ENCODE data around the gene GLTPD2. TPM values are rescaled to one million over a fixed set of nuclear protein-coding genes. Genes with fewer than 3 reads are reported as not detected.

GLTPD2 gene
- total RNA-seq, 1 experiment from 2014 or later = 0.71 TPM

GRCh38 chr17:4743898-4744297 lies 44.9 kb upstream of the GLTPD2 start:
- intact Hi-C loops (cut with micrococcal nuclease; ENCODE audit: unreplicated experiment) = no loop called here
- H3K27ac Mint-ChIP-seq (ENCODE audit: unreplicated experiment) = no peak overlapping the region
- peaks cover 21% of the 10 kb centered on the region for H3K36me3 Mint-ChIP-seq (ENCODE audit: insufficient read depth, unreplicated experiment)
- H3K4me3 Mint-ChIP-seq (ENCODE audit: low read depth, unreplicated experiment) = no peak overlapping the region
- H3K4me1 Mint-ChIP-seq (ENCODE audit: low read depth, unreplicated experiment) = no peaks in the 10 kb centered on the region
- H3K27me3 Mint-ChIP-seq (ENCODE audit: unreplicated experiment) = peaks cover 12% of the 10 kb centered on the region
- no TSS peak for BruUV-seq (replicated peaks)
- CTCF ChIA-PET = interaction anchor here (0.6 kb wide), 1 partner anchor 121 kb away, joined by 4 read pairs; no protein-coding TSS in a partner anchor
- no peaks in the 10 kb centered on the region for H3K9me3 Mint-ChIP-seq (ENCODE audit: low read depth, unreplicated experiment)
- no peak for DNase-seq
- no peak for TF ChIP-seq CTCF (IDR thresholded peaks at IDR 0.05; ENCODE audit: unreplicated experiment)

- no peak for TF ChIP-seq CTCF (IDR thresholded peaks at IDR 0.05; ENCODE audit: unreplicated experiment)
- CTCF ChIA-PET = no interaction called here
- intact Hi-C loops (cut with micrococcal nuclease; ENCODE audit: unreplicated experiment) = no loop called here
- Mint-ChIP-seq H3K36me3 (ENCODE audit: insufficient read depth, unreplicated experiment) (peaks cover 11% of the 10 kb centered on the region), H3K4me1 (ENCODE audit: low read depth, unreplicated experiment) (no peaks in the 10 kb centered on the region), H3K9me3 (ENCODE audit: low read depth, unreplicated experiment) (no peaks in the 10 kb centered on the region), H3K4me3 (ENCODE audit: low read depth, unreplicated experiment) (no peak overlapping the region), H3K27me3 (ENCODE audit: unreplicated experiment) (peaks cover 20% of the 10 kb centered on the region), H3K27ac (ENCODE audit: unreplicated experiment) (no peak overlapping the region)
- BruUV-seq (replicated peaks) = no TSS peak
- no peak for DNase-seq
Measured at GRCh38 chr17:4744999-4745969, 43.5 kb upstream of the GLTPD2 start.

GRCh38 chr17:4747847-4748246 lies 40.9 kb upstream of the GLTPD2 start:
- BruUV-seq (replicated peaks) = no TSS peak
- H3K4me3 Mint-ChIP-seq (ENCODE audit: low read depth, unreplicated experiment) = no peak overlapping the region
- no peaks in the 10 kb centered on the region for H3K9me3 Mint-ChIP-seq (ENCODE audit: low read depth, unreplicated experiment)
- CTCF ChIA-PET = interaction anchor here (0.6 kb wide), 1 partner anchor 56 kb away, joined by 6 read pairs; no protein-coding TSS in a partner anchor
- intact Hi-C loops (cut with micrococcal nuclease; ENCODE audit: unreplicated experiment) = no loop called here
- no peak for DNase-seq
- H3K4me1 Mint-ChIP-seq (ENCODE audit: low read depth, unreplicated experiment) = no peaks in the 10 kb centered on the region
- H3K27me3 Mint-ChIP-seq (ENCODE audit: unreplicated experiment) = peaks cover 25% of the 10 kb centered on the region
- H3K27ac Mint-ChIP-seq (ENCODE audit: unreplicated experiment) = no peak overlapping the region
- no peak for TF ChIP-seq CTCF (IDR thresholded peaks at IDR 0.05; ENCODE audit: unreplicated experiment)
- no peaks in the 10 kb centered on the region for H3K36me3 Mint-ChIP-seq (ENCODE audit: insufficient read depth, unreplicated experiment)

- intact Hi-C loops (cut with micrococcal nuclease; ENCODE audit: unreplicated experiment) = no loop called here
- TF ChIP-seq CTCF (IDR thresholded peaks at IDR 0.05; ENCODE audit: unreplicated experiment) = no peak
- CTCF ChIA-PET = no interaction called here
- Mint-ChIP-seq H3K27ac (ENCODE audit: unreplicated experiment) (no peak overlapping the region), H3K4me1 (ENCODE audit: low read depth, unreplicated experiment) (no peaks in the 10 kb centered on the region), H3K9me3 (ENCODE audit: low read depth, unreplicated experiment) (no peaks in the 10 kb centered on the region), H3K4me3 (ENCODE audit: low read depth, unreplicated experiment) (no peak overlapping the region), H3K27me3 (ENCODE audit: unreplicated experiment) (peaks cover 30% of the 10 kb centered on the region), H3K36me3 (ENCODE audit: insufficient read depth, unreplicated experiment) (no peaks in the 10 kb centered on the region)
- no TSS peak for BruUV-seq (replicated peaks)
- DNase-seq = no peak
Measured at GRCh38 chr17:4748686-4749085, 40.1 kb upstream of the GLTPD2 start.

Data from Calu3 (cell line).